ENCODE results near the gene RPL18.

The RPL18 gene

GRCh38 chr19:48631225-48631624, 12.2 kb upstream of the RPL18 start:
- DNase-seq (ENCODE audit: extremely low read depth in 1 of 2, low read depth in 1 of 2): no peak

- no peak for DNase-seq (ENCODE audit: extremely low read depth in 1 of 2, low read depth in 1 of 2)
Observed at GRCh38 chr19:48630296-48631063, 11.5 kb upstream of the RPL18 start.

- DNase-seq (ENCODE audit: extremely low read depth in 1 of 2, low read depth in 1 of 2): no peak
Observed at GRCh38 chr19:48629599-48630295, 10.8 kb upstream of the RPL18 start.

GRCh38 chr19:48629297-48629598, 10.3 kb upstream of the RPL18 start:
- no peak for DNase-seq (ENCODE audit: extremely low read depth in 1 of 2, low read depth in 1 of 2)

GRCh38 chr19:48628486-48629296, 9.7 kb upstream of the RPL18 start:
- DNase-seq (ENCODE audit: extremely low read depth in 1 of 2, low read depth in 1 of 2): no peak

GRCh38 chr19:48627865-48628314, 8.9 kb upstream of the RPL18 start:
- DNase-seq (ENCODE audit: extremely low read depth in 1 of 2, low read depth in 1 of 2): no peak

GRCh38 chr19:48627201-48627864, 8.4 kb upstream of the RPL18 start:
- DNase-seq (ENCODE audit: extremely low read depth in 1 of 2, low read depth in 1 of 2): no peak

- DNase-seq (ENCODE audit: extremely low read depth in 1 of 2, low read depth in 1 of 2): no peak
Observed at GRCh38 chr19:48625891-48626327, 6.9 kb upstream of the RPL18 start.

- DNase-seq (ENCODE audit: extremely low read depth in 1 of 2, low read depth in 1 of 2): no peak
Observed at GRCh38 chr19:48624791-48625723, 6.1 kb upstream of the RPL18 start.

- peak; percentile 97 to 98 for DNase-seq (ENCODE audit: extremely low read depth in 1 of 2, low read depth in 1 of 2)
Observed at GRCh38 chr19:48624067-48624594, 5.2 kb upstream of the RPL18 start.

GRCh38 chr19:48623556-48624066, 4.6 kb upstream of the RPL18 start:
- DNase-seq (ENCODE audit: extremely low read depth in 1 of 2, low read depth in 1 of 2): no peak

- DNase-seq (ENCODE audit: extremely low read depth in 1 of 2, low read depth in 1 of 2): no peak
Observed at GRCh38 chr19:48619692-48620585, 961 bp upstream of the RPL18 start.

- no peak for DNase-seq (ENCODE audit: extremely low read depth in 1 of 2, low read depth in 1 of 2)
Observed at GRCh38 chr19:48618278-48618915, 581 bp downstream of the RPL18 start.

GRCh38 chr19:48617146-48617937, 1.6 kb downstream of the RPL18 start:
- DNase-seq (ENCODE audit: extremely low read depth in 1 of 2, low read depth in 1 of 2): no peak

- DNase-seq (ENCODE audit: extremely low read depth in 1 of 2, low read depth in 1 of 2): no peak
Observed at GRCh38 chr19:48616491-48617056, 2.4 kb downstream of the RPL18 start.

- DNase-seq (ENCODE audit: extremely low read depth in 1 of 2, low read depth in 1 of 2): no peak
Observed at GRCh38 chr19:48616041-48616436, 2.9 kb downstream of the RPL18 start.

Measured in stimulated activated CD8-positive, alpha-beta memory T cell treated with anti-CD3 and anti-CD28 coated beads, Interleukin-7, amount 100 ng/mL, for 48 hours (primary cell).